ENCODE data around the gene FDXR. TPM values are rescaled to one million over a fixed set of nuclear protein-coding genes. Genes with fewer than 3 reads are reported as not detected.

FDXR gene
- total RNA-seq, 2 donors from 2014 or later = 17.7 to 26.9 TPM

GRCh38 chr17:74850914-74851313 lies 21.9 kb downstream of the FDXR start:
- no peak for DNase-seq
- no peak overlapping the region for H3K4me3 ChIP-seq
- H3K9me3 ChIP-seq = no peaks in the 10 kb centered on the region
- peaks cover 34% of the 10 kb centered on the region for H3K27me3 ChIP-seq
- no peaks in the 10 kb centered on the region for H3K4me1 ChIP-seq
- no peak overlapping the region for H3K27ac ChIP-seq
- TF ChIP-seq CTCF (IDR thresholded peaks at IDR 0.05) = no peak
- intact Hi-C loops (cut with DNase I) = no loop called here
- no peaks in the 10 kb centered on the region for H3K36me3 ChIP-seq
- no peak overlapping the region for H3K9ac ChIP-seq (ENCODE audit: low read depth in 2 of 2, low read length in 2 of 2)

GRCh38 chr17:74850310-74850709 lies 22.5 kb downstream of the FDXR start:
- intact Hi-C loops (cut with DNase I) = no loop called here
- H3K4me1 ChIP-seq = no peaks in the 10 kb centered on the region
- H3K9ac ChIP-seq (ENCODE audit: low read depth in 2 of 2, low read length in 2 of 2) = no peak overlapping the region
- TF ChIP-seq CTCF (IDR thresholded peaks at IDR 0.05) = no peak
- no peaks in the 10 kb centered on the region for H3K36me3 ChIP-seq
- H3K4me3 ChIP-seq = no peak overlapping the region
- no peak overlapping the region for H3K27ac ChIP-seq
- no peaks in the 10 kb centered on the region for H3K9me3 ChIP-seq
- DNase-seq = no peak
- peaks cover 34% of the 10 kb centered on the region for H3K27me3 ChIP-seq

GRCh38 chr17:74848656-74849399 lies 24.0 kb downstream of the FDXR start:
- intact Hi-C loops (cut with DNase I) = no loop called here
- no peak overlapping the region for H3K27ac ChIP-seq

GRCh38 chr17:74846621-74847020 lies 26.2 kb downstream of the FDXR start:
- no peak for DNase-seq
- intact Hi-C loops (cut with DNase I) = no loop called here
- no peaks in the 10 kb centered on the region for H3K9me3 ChIP-seq

More at GRCh38 chr17:74848656-74849399, 24.0 kb downstream of the FDXR start:
- peaks cover 29% of the 10 kb centered on the region for H3K27me3 ChIP-seq
- H3K9me3 ChIP-seq = no peaks in the 10 kb centered on the region
- H3K9ac ChIP-seq (ENCODE audit: low read depth in 2 of 2, low read length in 2 of 2) = no peak overlapping the region
- no peak overlapping the region for H3K4me3 ChIP-seq
- no peaks in the 10 kb centered on the region for H3K4me1 ChIP-seq
- DNase-seq = no peak
- TF ChIP-seq CTCF (IDR thresholded peaks at IDR 0.05) = no peak
- no peaks in the 10 kb centered on the region for H3K36me3 ChIP-seq

GRCh38 chr17:74843352-74843627 lies 29.5 kb downstream of the FDXR start:
- H3K9ac ChIP-seq (ENCODE audit: low read depth in 2 of 2, low read length in 2 of 2) = no peak overlapping the region
- intact Hi-C loops (cut with DNase I) = no loop called here
- no peak for DNase-seq
- no peaks in the 10 kb centered on the region for H3K27me3 ChIP-seq
- no peak overlapping the region for H3K27ac ChIP-seq
- no peak overlapping the region for H3K4me3 ChIP-seq
- no peak for TF ChIP-seq CTCF (IDR thresholded peaks at IDR 0.05)
- no peaks in the 10 kb centered on the region for H3K9me3 ChIP-seq
- H3K4me1 ChIP-seq = no peaks in the 10 kb centered on the region
- no peaks in the 10 kb centered on the region for H3K36me3 ChIP-seq

More at GRCh38 chr17:74846621-74847020, 26.2 kb downstream of the FDXR start:
- TF ChIP-seq CTCF (IDR thresholded peaks at IDR 0.05) = no peak
- peaks cover 10% of the 10 kb centered on the region for H3K27me3 ChIP-seq
- no peaks in the 10 kb centered on the region for H3K36me3 ChIP-seq
- no peak overlapping the region for H3K4me3 ChIP-seq
- H3K9ac ChIP-seq (ENCODE audit: low read depth in 2 of 2, low read length in 2 of 2) = no peak overlapping the region
- no peaks in the 10 kb centered on the region for H3K4me1 ChIP-seq
- no peak overlapping the region for H3K27ac ChIP-seq

All from colonic mucosa (tissue), 4 donors.